ENCODE measurements around the gene NOL4L. TPM values are rescaled to one million over a fixed set of nuclear protein-coding genes. Genes with fewer than 3 reads are reported as not detected.

NOL4L gene
- total RNA-seq, 4 donors from 2014 or later = 5.9 to 20.5 (median 6.9) TPM

- TF ChIP-seq, protein P1, sequence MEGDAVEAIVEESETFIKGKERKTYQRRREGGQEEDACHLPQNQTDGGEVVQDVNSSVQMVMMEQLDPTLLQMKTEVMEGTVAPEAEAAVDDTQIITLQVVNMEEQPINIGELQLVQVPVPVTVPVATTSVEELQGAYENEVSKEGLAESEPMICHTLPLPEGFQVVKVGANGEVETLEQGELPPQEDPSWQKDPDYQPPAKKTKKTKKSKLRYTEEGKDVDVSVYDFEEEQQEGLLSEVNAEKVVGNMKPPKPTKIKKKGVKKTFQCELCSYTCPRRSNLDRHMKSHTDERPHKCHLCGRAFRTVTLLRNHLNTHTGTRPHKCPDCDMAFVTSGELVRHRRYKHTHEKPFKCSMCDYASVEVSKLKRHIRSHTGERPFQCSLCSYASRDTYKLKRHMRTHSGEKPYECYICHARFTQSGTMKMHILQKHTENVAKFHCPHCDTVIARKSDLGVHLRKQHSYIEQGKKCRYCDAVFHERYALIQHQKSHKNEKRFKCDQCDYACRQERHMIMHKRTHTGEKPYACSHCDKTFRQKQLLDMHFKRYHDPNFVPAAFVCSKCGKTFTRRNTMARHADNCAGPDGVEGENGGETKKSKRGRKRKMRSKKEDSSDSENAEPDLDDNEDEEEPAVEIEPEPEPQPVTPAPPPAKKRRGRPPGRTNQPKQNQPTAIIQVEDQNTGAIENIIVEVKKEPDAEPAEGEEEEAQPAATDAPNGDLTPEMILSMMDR (IDR thresholded peaks at IDR 0.05; ENCODE audit: low read depth) = no peak
Measured at GRCh38 chr20:32582659-32583580, 2.2 kb downstream of the NOL4L start.

GRCh38 chr20:32581839-32582658, 3.1 kb downstream of the NOL4L start:
- TF ChIP-seq, protein P1 (IDR thresholded peaks at IDR 0.05; ENCODE audit: low read depth) = no peak

DNA sequence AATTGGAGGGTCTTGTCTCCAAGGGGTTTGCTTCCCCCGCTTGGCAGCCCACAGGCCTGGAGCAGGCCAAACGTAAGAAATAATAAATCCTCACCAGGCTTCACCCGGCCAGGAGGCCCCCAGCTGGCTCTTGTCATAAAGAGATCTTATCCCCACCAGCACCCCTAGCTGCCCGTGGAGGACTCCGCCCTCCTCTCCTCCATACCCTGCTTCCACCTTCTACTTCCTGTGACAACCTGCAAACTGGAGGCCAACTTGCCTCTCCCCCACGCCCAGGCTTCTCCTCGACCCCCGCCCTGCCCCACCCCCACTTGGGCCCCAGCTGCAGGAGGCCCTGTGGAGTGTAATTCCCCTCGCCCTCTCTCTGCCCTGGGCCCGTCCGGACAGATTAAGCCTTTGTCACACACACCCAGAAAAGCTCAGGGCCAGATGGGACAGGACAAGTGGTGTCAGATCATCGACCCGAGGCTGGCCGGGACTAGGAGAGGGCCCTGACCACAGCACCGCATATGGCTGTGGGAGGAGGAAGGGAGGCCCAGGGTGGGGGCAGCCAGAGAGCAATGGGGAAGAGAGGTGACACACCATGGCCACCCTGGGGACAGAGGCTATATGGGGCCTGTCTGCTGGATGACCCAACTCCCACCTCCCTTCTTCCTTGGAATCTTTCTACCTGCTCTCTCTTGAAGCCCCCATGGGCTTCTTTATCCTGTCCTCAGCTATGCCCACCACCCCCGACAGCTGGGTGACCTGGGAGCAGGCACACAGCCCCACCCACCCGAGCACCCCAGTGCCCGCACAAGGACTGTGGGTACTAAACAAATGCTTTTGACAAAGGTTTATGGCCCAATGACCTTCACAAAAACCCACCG, 3.9 kb downstream of the NOL4L start:
- TF ChIP-seq, protein P1 (IDR thresholded peaks at IDR 0.05; ENCODE audit: low read depth) = no peak

- TF ChIP-seq, protein P1 (IDR thresholded peaks at IDR 0.05; ENCODE audit: low read depth) = no peak
Measured at GRCh38 chr20:32580219-32580969, 4.7 kb downstream of the NOL4L start.

GRCh38 chr20:32578840-32579390, 6.2 kb downstream of the NOL4L start:
- TF ChIP-seq, protein P1 (IDR thresholded peaks at IDR 0.05; ENCODE audit: low read depth) = no peak

DNA sequence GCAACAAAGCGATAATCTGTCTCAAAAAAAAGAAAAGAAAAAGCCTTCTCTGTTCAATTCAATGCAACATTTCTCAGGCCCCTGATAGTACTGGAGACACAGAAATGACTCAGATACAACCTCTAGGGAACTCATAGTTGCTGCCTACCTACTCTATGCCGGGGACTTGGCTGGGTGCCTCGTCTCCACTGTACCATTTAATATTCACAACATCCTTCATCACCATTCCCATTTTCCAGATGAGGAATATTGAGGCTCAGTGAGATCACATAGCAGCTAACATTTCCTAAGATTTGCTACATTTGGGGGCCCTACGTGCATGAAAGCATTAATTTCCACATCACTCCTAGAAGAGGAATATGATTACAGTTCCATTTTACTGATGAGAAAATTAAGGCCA, 7.5 kb downstream of the NOL4L start:
- TF ChIP-seq, protein P1 (IDR thresholded peaks at IDR 0.05; ENCODE audit: low read depth) = no peak
